DND-41 (cell line): ENCODE measurements around the gene IAH1.

Experiments
- EZH2 ChIP-seq: IDR thresholded peaks from 3 replicates; pipeline ENCODE4 v1.6.1; 2012; ENCODE audit warnings: borderline replicate concordance, low read depth, mild to moderate bottlenecking, moderate library complexity, low read length, inconsistent platforms; ENCODE audit not compliant: severe bottlenecking
- TF ChIP-seq, protein P1 (sequence below): IDR thresholded peaks from 2 replicates; pipeline ENCODE4 v1.5.1; 2012; ENCODE audit warnings: borderline replicate concordance, low read length, moderate library complexity, mild to moderate bottlenecking; ENCODE audit not compliant: poor library complexity, severe bottlenecking; ENCODE audit errors: extremely low read depth

DNA sequence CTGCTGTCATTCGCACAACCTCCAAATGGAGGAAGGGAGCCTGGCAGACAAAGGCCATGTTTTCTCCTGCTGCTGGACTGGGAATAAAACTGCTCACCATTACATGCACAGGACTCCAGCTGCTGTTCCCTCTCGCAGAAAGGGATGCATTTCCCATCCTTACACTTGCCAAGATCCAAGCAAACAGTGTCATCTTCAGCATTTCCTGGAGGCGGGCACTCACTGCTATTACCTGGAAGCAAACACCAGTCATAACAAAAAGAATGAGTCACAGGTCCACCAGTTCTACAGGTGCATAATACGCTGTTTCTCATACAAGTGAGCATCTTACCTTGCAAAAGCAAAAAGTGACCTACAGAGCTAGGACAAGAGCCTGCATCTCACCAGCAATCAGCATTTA, 22.7 kb downstream of the IAH1 start:
- TF ChIP-seq EZH2 = no peak
- TF ChIP-seq, protein P1, sequence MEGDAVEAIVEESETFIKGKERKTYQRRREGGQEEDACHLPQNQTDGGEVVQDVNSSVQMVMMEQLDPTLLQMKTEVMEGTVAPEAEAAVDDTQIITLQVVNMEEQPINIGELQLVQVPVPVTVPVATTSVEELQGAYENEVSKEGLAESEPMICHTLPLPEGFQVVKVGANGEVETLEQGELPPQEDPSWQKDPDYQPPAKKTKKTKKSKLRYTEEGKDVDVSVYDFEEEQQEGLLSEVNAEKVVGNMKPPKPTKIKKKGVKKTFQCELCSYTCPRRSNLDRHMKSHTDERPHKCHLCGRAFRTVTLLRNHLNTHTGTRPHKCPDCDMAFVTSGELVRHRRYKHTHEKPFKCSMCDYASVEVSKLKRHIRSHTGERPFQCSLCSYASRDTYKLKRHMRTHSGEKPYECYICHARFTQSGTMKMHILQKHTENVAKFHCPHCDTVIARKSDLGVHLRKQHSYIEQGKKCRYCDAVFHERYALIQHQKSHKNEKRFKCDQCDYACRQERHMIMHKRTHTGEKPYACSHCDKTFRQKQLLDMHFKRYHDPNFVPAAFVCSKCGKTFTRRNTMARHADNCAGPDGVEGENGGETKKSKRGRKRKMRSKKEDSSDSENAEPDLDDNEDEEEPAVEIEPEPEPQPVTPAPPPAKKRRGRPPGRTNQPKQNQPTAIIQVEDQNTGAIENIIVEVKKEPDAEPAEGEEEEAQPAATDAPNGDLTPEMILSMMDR = no peak
